ENCODE data around the gene DXO.

DXO gene

GRCh38 chr6:31928672-31928939 lies 43.3 kb downstream of the DXO start:
- DNase-seq (no peak), ATAC-seq (no peak)

GRCh38 chr6:31927863-31928671 lies 43.9 kb downstream of the DXO start:
- no peak for ATAC-seq
- no peak for DNase-seq

GRCh38 chr6:31927242-31927862 lies 44.6 kb downstream of the DXO start, which contains the start of gene C2:
Gene C2 (plus strand): TSS chr6:31927717. CDS start chr6:31927753, 36 bp downstream.
- no peak for ATAC-seq

GRCh38 chr6:31922942-31923341 lies 49.0 kb downstream of the DXO start:
- peak; percentile 65 for ATAC-seq
- peak; percentile 36 for DNase-seq

More at GRCh38 chr6:31927242-31927862, 44.6 kb downstream of the DXO start, which contains the start of gene C2:
- DNase-seq = no peak

GRCh38 chr6:31920811-31921210 lies 51.1 kb downstream of the DXO start:
- no peak for DNase-seq
- no peak for ATAC-seq

Measured in stimulated activated naive CD8-positive, alpha-beta T cell treated with anti-CD3 and anti-CD28 coated beads, Interleukin-15, Interleukin-2, amounts not matched to agents 100 U/mL and 50 U/mL, for 24 hours (primary cell).